Right ventricle myocardium superior (tissue), 1 donor: ENCODE measurements around the gene GPX5. TPM values are rescaled to one million over a fixed set of nuclear protein-coding genes. Genes with fewer than 3 reads are reported as not detected.

Source experiments
- total RNA-seq: library from RNA; stranded (reverse); fragmentation: NEBNext Ultra II Directional; extraction: Animal tissue kit (Norgen Biotek cat#: 25700); gene quantifications from one replicate; pipeline ENCODE4 v1.2.1, GENCODE V29; 2021
- donor health status: DM: no; HTN: yes; CAD: no; lungs with severe emphysema.

GPX5 gene
- total RNA-seq, 1 donor from 2014 or later, result not detected

Other genes with a start within 250 kb of the GPX5 start
- gene PGBD1, start 244.3 kb upstream of the GPX5 start, total RNA-seq, result 2.3 TPM
- 8.1 TPM for gene ZSCAN31, start 189.7 kb upstream of the GPX5 start, total RNA-seq
- 3.6 TPM for gene ZKSCAN3, start 175.9 kb upstream of the GPX5 start, total RNA-seq
- 1.9 TPM for gene ZSCAN12, start 126.1 kb upstream of the GPX5 start, total RNA-seq
- gene ZSCAN23, start 82.4 kb upstream of the GPX5 start, total RNA-seq, result 2.1 TPM
- gene GPX6, start 10.1 kb upstream of the GPX5 start, total RNA-seq, result not detected